NCI-H526 treated with DMSO at 0.1 percent for 48 hours (cell line): ENCODE results near the gene TPD52L1.
"Not testable (repeated sequence)": the region's sequence is repeated elsewhere in the genome, so short reads cannot be mapped to it uniquely, and the experiment has no call there.

ENCODE experiments used
- DNase-seq: peaks from one replicate; lab custom pipeline; 2025; lab: John Stamatoyannopoulos, UW

The TPD52L1 gene, protein sequence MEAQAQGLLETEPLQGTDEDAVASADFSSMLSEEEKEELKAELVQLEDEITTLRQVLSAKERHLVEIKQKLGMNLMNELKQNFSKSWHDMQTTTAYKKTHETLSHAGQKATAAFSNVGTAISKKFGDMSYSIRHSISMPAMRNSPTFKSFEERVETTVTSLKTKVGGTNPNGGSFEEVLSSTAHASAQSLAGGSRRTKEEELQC

DNA sequence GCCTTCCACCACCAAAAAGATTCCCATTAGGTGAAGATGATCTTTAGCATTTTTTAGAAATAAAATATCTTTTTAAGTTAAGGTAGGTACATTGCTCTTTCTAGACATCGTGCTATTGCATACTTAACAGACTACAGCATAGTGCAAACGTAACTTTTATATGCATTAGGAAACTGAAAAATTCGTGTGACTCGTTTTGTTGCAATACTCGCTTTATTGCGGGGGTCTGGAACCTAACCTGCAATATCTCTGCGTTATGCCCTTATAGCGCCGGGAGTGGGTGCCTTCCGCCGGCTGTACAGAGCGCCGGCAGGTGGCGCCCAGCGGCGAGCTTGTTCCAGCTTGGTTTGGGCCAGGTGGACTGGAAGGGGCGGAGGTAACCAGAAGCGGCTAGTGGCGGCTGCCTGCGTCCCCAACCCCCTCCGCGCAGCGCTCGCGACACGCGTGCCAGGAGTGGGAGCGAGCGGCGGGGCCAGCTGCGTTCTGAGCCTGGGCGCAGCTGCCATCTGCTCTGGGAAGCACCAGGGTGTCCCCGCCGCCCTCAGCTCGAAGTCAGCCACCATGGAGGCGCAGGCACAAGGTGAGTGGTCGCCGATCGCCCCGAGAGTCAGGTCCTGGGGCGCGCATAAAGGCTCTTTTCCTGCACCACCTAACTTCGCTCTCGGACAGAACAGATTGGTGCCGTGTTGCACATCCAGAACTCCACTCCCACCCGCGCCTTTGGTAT, at the start of gene TPD52L1:
TPD52L1 (plus strand) TSS at position 383 of the 727 bp plus-strand sequence; CDS start at position 562, 179 bp downstream.
- DNase-seq = peak; percentile 18

- no peak for DNase-seq
These were observed 49.1 kb upstream of the TPD52L1 start for GRCh38 chr6:125104425-125104824.

DNA sequence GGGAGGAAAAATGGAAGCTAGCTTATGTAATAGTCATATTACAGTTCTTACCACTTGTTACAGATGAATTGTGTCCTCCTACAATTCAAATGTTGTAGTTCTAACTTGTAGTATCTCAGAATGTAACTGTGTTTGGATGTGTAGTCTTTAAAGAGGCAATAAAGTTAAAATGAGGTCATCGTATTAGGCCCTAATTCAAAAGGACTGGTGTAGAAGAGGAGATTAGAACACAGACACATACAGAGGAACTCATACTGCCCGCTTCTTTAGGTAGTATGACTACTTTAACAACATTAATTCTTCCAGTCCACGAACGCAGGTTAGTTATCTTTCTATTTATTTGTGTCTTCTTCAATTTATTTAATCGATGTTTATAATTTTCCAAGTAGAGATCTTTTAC, 46.5 kb upstream of the TPD52L1 start:
- no peak for DNase-seq

GRCh38 chr6:125107896-125108295, 45.7 kb upstream of the TPD52L1 start:
- DNase-seq = no peak

- no peak for DNase-seq
These were observed 43.5 kb upstream of the TPD52L1 start for GRCh38 chr6:125110056-125110455.

DNA sequence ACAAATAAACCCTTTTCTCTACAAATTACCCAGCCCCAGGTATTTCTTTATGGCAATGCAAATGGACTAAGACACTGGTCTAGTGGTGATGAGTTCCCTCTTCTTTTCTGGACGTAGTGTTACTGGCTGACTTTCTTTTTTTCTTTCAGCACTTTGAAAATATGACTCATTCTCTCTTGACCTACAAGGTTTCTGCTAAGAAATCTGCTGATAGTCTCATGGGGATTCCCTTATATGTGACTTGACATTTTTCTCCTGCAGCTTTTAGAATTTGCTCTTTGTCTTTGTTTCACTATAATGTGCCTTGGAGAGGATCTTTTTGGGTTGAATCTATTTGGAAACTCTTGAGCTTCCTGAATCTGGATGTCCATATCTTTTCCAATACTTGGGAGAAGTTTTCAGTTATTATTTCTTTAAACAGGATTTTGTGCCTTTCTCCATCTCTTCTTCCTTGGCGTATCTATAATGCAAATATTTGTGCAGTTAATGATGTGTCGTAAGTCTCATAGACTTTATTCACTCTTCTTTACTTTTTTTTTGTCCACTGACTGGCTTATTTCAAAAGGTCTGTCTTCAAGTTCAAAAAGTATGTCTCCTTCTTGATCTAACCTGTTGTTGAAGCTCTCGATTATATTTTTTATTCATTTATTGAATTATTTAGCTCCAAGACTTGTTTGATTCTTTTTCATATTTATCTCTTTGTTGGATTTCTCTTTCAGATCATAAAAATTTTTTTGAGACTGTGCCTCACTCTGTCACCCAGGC, 42.2 kb upstream of the TPD52L1 start:
- DNase-seq = no peak

DNA sequence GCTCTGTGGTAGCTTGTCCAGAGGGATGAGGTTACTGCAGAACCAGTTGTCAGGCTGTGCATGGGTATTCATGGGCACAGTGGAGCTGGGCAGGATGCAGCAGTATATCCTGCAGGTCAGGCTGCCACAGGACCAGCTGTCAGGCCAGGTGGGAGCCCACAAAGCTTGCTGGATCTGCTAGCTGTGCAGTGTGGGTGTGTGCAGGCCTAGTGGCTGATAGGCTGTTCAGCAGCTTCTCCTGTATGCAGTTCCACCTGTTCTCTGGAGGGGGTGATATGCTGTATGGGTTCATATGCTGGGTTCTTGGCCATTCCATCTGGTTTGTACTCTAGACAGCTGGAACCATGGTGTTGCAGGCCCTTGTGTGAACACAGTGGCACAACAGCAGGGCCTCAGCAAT, 40.6 kb upstream of the TPD52L1 start:
- no peak for DNase-seq

DNA sequence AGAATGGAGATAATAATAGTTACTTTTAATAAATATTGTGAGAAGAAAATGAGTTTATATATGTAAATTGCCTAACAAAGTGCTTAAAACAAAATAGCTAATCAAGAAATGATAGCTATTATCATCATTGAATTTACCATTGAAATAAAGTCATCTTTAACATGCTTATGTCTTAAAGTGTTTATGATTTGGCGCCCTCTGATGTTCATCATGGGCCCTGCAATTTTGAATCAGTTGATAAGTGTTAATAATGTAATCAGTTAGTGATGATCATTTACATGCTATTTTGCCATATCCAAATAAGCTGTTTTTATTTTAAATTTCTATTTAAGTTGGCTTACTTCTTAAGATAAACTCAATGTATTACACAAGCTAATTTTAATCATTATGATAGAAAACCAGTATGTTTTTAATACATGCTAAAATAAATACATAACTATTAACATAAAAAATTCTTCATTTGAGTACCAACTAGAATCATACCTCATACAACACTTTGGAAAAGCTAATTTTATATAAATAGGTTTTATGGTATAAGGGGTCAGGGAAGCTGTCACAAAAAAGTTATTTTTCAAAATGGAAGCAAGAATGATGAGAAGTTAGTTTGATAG, 39.2 kb upstream of the TPD52L1 start:
- DNase-seq = peak; percentile 7

- DNase-seq = no peak
These were observed 37.4 kb upstream of the TPD52L1 start for GRCh38 chr6:125116170-125116569.

DNA sequence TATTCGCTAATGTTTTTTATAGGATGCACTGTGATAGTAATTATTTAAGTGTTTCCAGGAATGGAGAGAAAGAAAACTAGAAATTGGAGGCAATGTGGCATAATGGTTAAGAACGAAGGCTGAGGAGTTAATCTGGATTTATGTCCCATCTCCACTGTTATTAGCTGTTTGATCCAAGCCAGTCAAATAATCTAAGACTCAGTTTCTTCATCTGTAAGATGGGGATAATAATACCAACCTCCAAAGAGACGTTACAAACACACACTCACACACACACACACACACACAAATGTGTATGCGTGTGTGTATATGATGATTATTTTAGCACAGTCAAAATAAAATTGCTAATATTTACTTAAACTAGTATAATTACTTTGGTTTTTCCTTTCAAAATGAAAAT, 36.9 kb upstream of the TPD52L1 start:
- DNase-seq = no peak

DNA sequence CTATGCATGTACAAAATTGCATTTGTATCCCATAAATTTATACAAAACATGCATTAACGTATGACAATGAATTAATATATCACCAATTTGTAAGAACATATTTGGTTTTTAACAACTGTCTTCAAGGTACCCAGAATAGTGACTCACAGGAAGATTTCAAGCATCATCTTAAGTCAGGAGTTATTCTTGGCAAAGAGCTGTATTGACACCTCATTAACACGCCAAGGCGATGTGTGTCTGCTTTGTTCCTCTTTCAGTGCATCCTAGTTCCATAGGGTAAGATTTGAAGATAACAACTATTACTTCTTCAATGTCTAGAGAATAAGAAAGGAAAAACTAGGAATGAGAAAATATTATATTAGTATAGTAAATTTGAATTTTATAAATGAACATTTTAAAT, 35.8 kb upstream of the TPD52L1 start:
- no peak for DNase-seq

DNA sequence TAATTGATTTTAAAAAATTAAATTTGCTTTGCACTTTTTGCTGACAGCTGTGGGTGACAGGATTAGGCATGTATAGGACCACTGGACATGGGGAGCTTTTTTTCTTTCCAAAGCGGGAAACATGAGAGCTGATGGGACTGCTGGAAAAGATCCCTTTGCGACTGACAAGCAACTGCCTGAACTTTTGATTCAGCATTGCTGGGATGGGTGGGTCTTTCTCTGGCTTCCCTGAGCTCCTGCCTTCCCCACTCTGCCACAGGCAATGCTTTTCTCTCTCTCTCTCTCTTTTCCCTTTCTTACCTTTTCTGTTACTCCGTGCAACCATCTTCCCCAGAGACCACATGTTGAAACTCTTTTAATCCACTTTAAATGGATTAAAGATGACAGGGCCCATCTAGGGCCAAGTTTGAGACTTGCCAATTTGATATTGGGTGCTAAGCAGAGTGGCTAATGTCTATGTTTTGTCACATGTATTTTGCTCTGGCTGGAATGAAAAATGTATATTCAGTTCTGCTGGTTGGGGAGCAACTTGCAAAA, 33.5 kb upstream of the TPD52L1 start:
- no peak for DNase-seq

DNA sequence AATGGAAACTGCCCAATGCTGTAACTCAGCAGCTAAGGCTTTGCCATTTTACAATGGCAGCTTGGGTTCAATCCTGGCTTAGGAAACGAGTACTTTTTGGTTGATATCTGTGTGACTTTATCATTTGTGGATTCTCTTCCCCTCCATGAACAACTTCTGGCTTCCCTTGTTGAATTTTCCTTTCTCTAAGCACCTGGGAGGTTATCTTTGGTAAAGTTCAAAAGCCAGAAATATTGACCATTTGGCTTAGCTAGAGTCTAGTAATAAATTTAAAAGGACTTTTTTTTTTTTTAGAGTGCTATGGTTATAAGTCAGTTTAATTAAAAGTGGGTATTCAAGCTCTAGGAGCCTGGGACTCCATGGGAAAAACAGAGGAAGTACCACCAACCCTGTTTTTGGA, 31.7 kb upstream of the TPD52L1 start:
- DNase-seq = no peak

DNA sequence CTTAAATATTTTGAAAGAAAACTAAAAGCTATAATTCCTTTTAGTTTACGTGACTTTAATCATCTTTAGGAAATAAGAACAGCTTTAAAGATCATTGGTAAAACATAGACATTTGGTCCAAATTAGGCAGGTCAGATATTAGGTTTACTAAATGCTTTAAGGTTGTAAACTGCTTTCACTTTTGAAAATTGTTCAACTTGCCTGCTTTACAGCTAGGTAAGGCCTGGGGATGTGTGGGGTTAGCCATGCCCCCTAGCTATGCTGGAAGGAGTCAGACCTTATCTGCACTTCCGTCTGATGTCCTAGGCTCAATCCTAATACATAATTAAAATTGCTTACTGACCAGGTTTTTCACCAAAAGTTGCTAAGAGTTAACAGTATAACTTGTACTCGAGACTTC, 30.5 kb upstream of the TPD52L1 start:
- DNase-seq = no peak

- no peak for DNase-seq
These were observed 30.0 kb upstream of the TPD52L1 start for GRCh38 chr6:125123468-125124048.

- DNase-seq = no peak
These were observed 29.4 kb upstream of the TPD52L1 start for GRCh38 chr6:125124049-125124669.

GRCh38 chr6:125125856-125126255, 27.7 kb upstream of the TPD52L1 start:
- not testable (repeated sequence) for DNase-seq

DNA sequence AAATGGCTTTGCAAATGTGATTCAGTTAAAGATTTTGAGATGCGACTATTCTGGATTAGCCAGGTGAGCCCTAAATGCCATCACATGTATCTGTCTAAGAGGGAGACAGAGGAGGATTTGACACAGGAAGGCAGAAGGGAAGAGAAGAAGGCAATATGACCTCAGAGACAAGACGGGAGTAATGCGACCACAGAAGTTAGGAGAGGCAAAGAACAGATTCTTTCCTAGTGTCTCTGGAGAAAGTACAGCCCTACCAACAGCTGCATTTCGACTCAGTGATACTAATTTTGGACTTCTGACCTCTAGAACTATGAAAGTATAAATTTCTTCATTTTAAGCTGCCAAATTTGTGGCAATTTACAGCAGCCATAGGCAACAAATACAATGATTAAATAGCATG, 24.2 kb upstream of the TPD52L1 start:
- DNase-seq = no peak

GRCh38 chr6:125132058-125132457, 21.5 kb upstream of the TPD52L1 start:
- DNase-seq = no peak

GRCh38 chr6:125136378-125136777, 17.2 kb upstream of the TPD52L1 start:
- no peak for DNase-seq

DNA sequence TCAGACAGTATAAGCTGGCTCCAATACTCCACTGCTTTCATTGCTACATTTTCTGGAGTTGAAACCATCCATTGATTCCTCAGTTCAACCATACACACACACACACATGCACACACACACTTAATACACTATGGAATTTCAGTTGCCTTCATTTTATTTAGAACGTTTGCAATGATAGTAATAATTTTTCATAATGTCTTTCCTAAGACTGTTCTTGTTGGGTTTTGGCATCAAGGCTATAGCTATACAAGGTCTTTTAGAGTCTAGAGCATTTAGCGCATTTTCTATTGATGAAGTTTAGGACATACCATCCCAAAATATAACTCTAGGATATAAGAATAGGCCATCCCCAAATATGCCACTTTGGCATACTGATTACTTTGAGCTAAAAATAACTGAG, 15.5 kb upstream of the TPD52L1 start:
- no peak for DNase-seq

DNA sequence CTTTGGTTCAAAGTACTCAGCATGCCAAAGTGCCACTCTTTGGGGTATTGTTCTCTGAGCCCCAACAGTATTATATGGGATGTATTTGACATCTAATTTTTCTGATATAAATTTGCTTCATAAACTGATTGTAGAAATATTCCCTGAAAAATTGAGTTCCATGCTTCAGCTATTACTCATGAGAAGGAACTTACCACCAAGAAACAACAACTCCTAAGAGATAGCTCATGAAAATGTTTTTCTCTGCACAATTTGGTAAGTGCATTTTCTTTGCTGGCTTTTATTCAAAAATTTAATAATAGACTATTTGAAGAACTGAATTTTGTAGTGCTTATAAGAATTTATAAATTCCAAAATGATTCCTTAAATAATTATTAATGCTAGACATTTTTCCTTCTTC, 12.8 kb upstream of the TPD52L1 start:
- no peak for DNase-seq
